Glutamatergic neuron (in vitro differentiated cells): Measurements from ENCODE around the gene ADARB2. TPM values are rescaled to one million over a fixed set of nuclear protein-coding genes. Genes with fewer than 3 reads are reported as not detected.
"Not testable (repeated sequence)": the region's sequence is repeated elsewhere in the genome, so short reads cannot be mapped to it uniquely, and the experiment has no call there.

Source experiments
- DNase-seq: peaks from one replicate; pipeline ENCODE4 v3.0.0; 2022
- H3K27ac Mint-ChIP-seq: one replicate; pipeline ENCODE4 v1.8.0; 2020; ENCODE audit warnings: mild to moderate bottlenecking, mixed read lengths, inconsistent platforms; ENCODE audit not compliant: unreplicated experiment
- H3K27me3 Mint-ChIP-seq: one replicate; pipeline ENCODE4 v1.8.0; 2020; ENCODE audit warnings: mild to moderate bottlenecking, moderate library complexity, mixed read lengths, inconsistent platforms; ENCODE audit not compliant: unreplicated experiment
- H3K36me3 Mint-ChIP-seq: one replicate; pipeline ENCODE4 v1.8.0; 2020; ENCODE audit warnings: mild to moderate bottlenecking, mixed read lengths, inconsistent platforms; ENCODE audit not compliant: unreplicated experiment
- H3K4me1 Mint-ChIP-seq: one replicate; pipeline ENCODE4 v1.8.0; 2020; ENCODE audit warnings: mild to moderate bottlenecking, low read depth, mixed read lengths, inconsistent platforms; ENCODE audit not compliant: unreplicated experiment
- H3K4me3 Mint-ChIP-seq: one replicate; pipeline ENCODE4 v1.8.0; 2020; ENCODE audit warnings: mild to moderate bottlenecking, mixed read lengths, inconsistent platforms; ENCODE audit not compliant: unreplicated experiment
- H3K9me3 Mint-ChIP-seq: one replicate; pipeline ENCODE4 v1.8.0; 2020; ENCODE audit warnings: mild to moderate bottlenecking, moderate library complexity, mixed read lengths, inconsistent platforms; ENCODE audit not compliant: unreplicated experiment
- total RNA-seq: library from RNA; stranded (reverse); fragmentation: NEBNext Ultra II Directional; extraction: Animal tissue kit (Norgen Biotek cat#: 25700); gene quantifications from one replicate; pipeline ENCODE4 v1.2.1, GENCODE V29; 2021; ENCODE audit not compliant: unreplicated experiment
- TF ChIP-seq, protein P1 (sequence below): fragments of 200-600 bp; sonication (generic); IDR thresholded peaks from one replicate; pipeline ENCODE4 v1.5.0; 2021; ENCODE audit not compliant: partially characterized antibody, unreplicated experiment

ADARB2 gene
- total RNA-seq, 1 donor from 2014 or later, result 20.6 TPM

DNA sequence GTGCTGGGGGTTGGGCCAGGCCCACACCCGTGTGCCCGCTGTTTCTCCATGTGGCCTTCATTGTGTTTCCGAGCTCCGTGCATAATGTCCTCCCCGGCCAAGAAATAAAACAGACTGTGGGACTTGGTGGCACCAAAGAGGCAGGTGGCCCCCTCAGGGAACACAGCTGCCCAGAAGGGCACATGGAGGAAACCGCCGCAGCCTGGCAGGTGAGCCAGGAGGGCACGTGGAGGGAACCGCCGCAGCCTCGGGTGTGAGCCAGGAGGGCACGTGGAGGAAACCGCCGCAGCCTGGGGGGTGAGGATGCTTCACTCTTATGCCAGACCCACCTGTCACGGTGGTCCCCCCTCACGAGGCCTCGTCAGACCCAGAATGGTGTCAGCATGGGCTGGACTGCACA, 392.5 kb downstream of the ADARB2 start:
- TF ChIP-seq, protein P1, sequence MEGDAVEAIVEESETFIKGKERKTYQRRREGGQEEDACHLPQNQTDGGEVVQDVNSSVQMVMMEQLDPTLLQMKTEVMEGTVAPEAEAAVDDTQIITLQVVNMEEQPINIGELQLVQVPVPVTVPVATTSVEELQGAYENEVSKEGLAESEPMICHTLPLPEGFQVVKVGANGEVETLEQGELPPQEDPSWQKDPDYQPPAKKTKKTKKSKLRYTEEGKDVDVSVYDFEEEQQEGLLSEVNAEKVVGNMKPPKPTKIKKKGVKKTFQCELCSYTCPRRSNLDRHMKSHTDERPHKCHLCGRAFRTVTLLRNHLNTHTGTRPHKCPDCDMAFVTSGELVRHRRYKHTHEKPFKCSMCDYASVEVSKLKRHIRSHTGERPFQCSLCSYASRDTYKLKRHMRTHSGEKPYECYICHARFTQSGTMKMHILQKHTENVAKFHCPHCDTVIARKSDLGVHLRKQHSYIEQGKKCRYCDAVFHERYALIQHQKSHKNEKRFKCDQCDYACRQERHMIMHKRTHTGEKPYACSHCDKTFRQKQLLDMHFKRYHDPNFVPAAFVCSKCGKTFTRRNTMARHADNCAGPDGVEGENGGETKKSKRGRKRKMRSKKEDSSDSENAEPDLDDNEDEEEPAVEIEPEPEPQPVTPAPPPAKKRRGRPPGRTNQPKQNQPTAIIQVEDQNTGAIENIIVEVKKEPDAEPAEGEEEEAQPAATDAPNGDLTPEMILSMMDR, result no peak
- Mint-ChIP-seq H3K4me3 (no peak overlapping the region), H3K36me3 (peaks cover 3% of the 10 kb centered on the region), H3K27ac (no peak overlapping the region), H3K4me1 (no peaks in the 10 kb centered on the region), H3K27me3 (peaks cover 10% of the 10 kb centered on the region), H3K9me3 (peaks cover 2% of the 10 kb centered on the region)
- no peak for DNase-seq

DNA sequence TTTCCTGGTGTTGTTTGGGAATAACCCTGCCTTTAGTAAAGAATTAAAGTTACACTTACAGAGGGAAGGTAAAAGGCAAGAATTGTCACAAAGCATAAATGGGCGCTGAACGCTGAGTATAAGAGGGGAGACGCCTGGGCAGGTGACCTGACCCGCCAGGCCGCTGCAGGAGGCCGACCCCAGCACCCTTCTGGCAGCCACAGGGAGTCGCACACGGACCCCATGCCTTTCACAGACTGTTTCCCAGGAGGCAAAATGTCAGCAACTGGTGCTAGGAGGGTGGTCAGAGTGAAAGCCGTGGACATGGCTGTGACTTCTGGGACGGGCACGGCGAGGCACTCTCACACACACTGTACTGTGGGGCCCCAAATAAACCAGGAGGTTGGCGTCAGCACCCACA, 392.9 kb downstream of the ADARB2 start:
- Mint-ChIP-seq H3K4me3 (no peak overlapping the region), H3K27ac (no peak overlapping the region), H3K36me3 (peaks cover 3% of the 10 kb centered on the region), H3K9me3 (peaks cover 2% of the 10 kb centered on the region), H3K4me1 (no peaks in the 10 kb centered on the region), H3K27me3 (peaks cover 8% of the 10 kb centered on the region)
- no peak for DNase-seq
- TF ChIP-seq, protein P1, result no peak

DNA sequence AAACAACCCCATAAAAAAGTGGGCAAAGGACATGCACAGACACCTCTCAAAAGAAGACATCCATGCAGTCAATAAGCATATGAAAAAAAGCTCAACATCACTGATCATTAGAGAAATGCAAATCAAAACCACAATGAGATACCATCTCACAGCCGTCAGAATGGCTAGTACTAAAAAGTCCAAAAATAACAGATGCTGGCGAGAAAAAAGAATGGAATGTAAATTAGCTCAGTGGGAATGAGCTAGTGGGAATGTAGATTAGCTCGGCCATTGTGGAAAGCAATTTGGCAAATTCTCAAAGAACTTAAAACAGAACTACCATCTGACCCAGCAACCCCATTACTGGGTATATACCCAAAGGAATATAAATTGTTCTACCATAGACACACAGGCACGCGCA, 394.1 kb downstream of the ADARB2 start:
- H3K27ac Mint-ChIP-seq, result no peak overlapping the region
- no peak overlapping the region for H3K4me3 Mint-ChIP-seq
- no peak for DNase-seq
- H3K27me3 Mint-ChIP-seq, result peaks cover 6% of the 10 kb centered on the region
- TF ChIP-seq, protein P1, result no peak
- peaks cover 5% of the 10 kb centered on the region for H3K9me3 Mint-ChIP-seq
- peaks cover 3% of the 10 kb centered on the region for H3K36me3 Mint-ChIP-seq
- peaks cover 2% of the 10 kb centered on the region for H3K4me1 Mint-ChIP-seq

DNA sequence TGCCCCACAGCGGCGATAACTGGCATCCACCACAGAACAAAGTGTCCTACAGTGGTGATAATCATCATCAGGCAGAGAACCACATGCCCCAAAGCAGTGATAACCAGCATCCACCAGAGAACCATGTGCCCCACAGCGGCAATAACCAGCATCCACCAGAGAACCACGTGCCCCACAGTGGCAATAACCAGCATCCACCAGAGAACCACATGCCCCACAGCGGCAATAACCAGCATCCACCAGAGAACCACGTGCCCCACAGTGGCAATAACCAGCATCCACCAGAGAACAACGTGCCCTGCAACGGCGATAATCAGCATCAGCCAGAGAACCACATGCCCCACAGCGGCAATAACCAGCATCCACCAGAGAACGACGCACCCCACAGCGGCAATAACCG, 396.3 kb downstream of the ADARB2 start:
- H3K4me1 Mint-ChIP-seq, H3K27me3 Mint-ChIP-seq, H3K4me3 Mint-ChIP-seq, DNase-seq, H3K9me3 Mint-ChIP-seq, H3K36me3 Mint-ChIP-seq, H3K27ac Mint-ChIP-seq: not testable (repeated sequence)

DNA sequence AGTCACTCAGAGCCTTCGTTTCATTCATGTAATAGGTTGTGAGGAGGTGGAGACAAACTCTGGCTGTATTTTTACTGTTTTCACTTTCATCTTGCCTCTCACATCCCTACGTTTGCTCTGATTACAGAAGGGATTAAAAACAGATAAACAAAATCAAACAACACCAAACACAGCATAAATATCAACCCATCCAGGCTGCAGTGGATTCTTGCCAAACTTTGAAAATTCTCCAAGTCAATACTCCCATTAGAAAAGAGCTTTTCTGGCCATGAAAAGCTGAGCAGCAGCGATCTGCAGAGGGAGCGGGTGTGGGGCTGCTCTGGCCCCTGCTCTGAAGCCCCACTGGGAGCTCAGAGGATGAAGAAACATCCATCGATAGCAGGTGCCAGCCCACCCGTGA, 397.9 kb downstream of the ADARB2 start:
- H3K4me1 Mint-ChIP-seq, result peaks cover 2% of the 10 kb centered on the region
- TF ChIP-seq, protein P1, result no peak
- no peak overlapping the region for H3K4me3 Mint-ChIP-seq
- no peak overlapping the region for H3K27ac Mint-ChIP-seq
- peaks cover 3% of the 10 kb centered on the region for H3K9me3 Mint-ChIP-seq
- H3K27me3 Mint-ChIP-seq, result peaks cover 4% of the 10 kb centered on the region
- DNase-seq, result no peak
- peaks cover 3% of the 10 kb centered on the region for H3K36me3 Mint-ChIP-seq

DNA sequence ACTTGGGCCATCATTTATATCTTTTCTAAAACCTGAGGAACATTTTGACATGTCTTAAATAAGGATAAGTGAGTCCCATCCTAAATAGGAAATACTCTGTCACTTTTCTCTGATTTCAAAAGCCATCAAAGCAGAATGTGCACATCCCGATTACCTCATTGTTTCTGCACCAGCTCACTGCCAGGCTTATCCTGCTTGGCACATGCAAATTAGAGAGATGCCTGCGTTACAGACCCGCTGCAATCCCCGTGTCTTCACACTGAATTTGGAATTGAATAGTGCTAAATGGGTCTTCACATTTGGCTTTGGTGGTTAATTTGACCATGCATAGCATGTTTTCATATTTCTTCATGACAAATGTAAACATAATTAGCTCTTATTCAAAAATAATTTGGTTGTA, 401.7 kb downstream of the ADARB2 start:
- peaks cover 3% of the 10 kb centered on the region for H3K9me3 Mint-ChIP-seq
- no peaks in the 10 kb centered on the region for H3K36me3 Mint-ChIP-seq
- H3K4me3 Mint-ChIP-seq, result no peak overlapping the region
- DNase-seq, result no peak
- TF ChIP-seq, protein P1, result no peak
- peaks cover 2% of the 10 kb centered on the region for H3K4me1 Mint-ChIP-seq
- no peaks in the 10 kb centered on the region for H3K27me3 Mint-ChIP-seq
- no peak overlapping the region for H3K27ac Mint-ChIP-seq
